ENCODE data around the gene BOD1L1.

The BOD1L1 gene

DNA sequence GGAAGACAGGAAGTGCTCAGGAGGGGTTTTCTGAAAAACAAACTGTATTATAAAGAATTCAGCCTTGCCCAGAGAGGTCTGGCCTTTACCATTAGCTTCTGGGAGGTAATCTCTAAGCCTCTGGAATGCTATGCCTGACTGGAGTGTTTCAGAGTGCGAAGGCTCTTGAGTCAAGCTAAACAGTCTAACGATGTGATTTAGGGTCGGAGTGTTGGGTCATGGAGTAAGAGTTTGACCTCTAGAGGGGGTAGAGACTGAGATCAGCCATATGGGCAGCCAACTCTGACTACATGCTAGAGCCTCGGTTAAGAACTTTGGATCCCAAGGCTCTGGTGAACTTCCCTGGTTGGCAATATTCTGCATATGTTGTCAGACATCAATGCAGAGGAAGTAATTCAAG lies 15.0 kb downstream of the BOD1L1 start:
- TF ChIP-seq FOXP2 (optimal IDR thresholded peaks at IDR 0.05; ENCODE audit: borderline replicate concordance, extremely low read depth, extremely low read length, insufficient read depth) (no peak), SIN3A (IDR thresholded peaks at IDR 0.05; ENCODE audit: borderline replicate concordance, insufficient read depth, low read length) (no peak), TAF1 (IDR thresholded peaks at IDR 0.05; ENCODE audit: borderline replicate concordance, insufficient read depth, low read length) (no peak), POLR2AphosphoS5 (IDR thresholded peaks at IDR 0.05; ENCODE audit: low read depth, low read length) (no peak)
- TF ChIP-seq, protein P1, sequence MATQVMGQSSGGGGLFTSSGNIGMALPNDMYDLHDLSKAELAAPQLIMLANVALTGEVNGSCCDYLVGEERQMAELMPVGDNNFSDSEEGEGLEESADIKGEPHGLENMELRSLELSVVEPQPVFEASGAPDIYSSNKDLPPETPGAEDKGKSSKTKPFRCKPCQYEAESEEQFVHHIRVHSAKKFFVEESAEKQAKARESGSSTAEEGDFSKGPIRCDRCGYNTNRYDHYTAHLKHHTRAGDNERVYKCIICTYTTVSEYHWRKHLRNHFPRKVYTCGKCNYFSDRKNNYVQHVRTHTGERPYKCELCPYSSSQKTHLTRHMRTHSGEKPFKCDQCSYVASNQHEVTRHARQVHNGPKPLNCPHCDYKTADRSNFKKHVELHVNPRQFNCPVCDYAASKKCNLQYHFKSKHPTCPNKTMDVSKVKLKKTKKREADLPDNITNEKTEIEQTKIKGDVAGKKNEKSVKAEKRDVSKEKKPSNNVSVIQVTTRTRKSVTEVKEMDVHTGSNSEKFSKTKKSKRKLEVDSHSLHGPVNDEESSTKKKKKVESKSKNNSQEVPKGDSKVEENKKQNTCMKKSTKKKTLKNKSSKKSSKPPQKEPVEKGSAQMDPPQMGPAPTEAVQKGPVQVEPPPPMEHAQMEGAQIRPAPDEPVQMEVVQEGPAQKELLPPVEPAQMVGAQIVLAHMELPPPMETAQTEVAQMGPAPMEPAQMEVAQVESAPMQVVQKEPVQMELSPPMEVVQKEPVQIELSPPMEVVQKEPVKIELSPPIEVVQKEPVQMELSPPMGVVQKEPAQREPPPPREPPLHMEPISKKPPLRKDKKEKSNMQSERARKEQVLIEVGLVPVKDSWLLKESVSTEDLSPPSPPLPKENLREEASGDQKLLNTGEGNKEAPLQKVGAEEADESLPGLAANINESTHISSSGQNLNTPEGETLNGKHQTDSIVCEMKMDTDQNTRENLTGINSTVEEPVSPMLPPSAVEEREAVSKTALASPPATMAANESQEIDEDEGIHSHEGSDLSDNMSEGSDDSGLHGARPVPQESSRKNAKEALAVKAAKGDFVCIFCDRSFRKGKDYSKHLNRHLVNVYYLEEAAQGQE (IDR thresholded peaks at IDR 0.05; ENCODE audit: insufficient read depth in 1 of 2, low read depth in 2 of 2, low read length in 2 of 2), result no peak

DNA sequence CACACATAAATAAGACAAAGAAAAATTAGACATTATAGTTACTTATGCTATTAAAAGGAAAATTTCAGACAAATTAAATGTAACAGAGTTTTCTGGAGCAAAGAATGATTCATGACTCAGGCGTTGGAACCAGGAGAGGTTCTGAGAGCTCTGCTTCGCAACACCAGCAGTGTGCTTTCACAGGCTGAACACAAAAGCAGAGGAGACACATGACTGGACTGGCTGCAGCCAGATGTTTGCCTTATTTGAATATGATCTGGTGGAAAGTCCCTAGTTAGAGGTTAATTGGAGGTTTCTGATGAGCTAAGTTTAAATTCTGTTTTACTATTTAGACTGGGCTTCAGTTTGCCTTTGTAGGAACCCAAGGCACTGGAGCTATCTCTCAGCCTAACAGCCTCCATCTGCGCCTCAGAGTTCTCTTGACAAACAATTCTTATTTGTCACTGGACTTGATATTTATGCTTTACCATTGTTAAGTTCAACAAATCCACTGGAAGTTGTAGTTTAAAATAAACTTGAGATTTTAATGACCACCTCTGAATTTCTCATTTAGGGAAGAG lies 16.2 kb downstream of the BOD1L1 start:
- TF ChIP-seq POLR2AphosphoS5 (IDR thresholded peaks at IDR 0.05; ENCODE audit: low read depth, low read length) (no peak), TAF1 (IDR thresholded peaks at IDR 0.05; ENCODE audit: borderline replicate concordance, insufficient read depth, low read length) (no peak)
- TF ChIP-seq, protein P1 (IDR thresholded peaks at IDR 0.05; ENCODE audit: insufficient read depth in 1 of 2, low read depth in 2 of 2, low read length in 2 of 2), result no peak

DNA sequence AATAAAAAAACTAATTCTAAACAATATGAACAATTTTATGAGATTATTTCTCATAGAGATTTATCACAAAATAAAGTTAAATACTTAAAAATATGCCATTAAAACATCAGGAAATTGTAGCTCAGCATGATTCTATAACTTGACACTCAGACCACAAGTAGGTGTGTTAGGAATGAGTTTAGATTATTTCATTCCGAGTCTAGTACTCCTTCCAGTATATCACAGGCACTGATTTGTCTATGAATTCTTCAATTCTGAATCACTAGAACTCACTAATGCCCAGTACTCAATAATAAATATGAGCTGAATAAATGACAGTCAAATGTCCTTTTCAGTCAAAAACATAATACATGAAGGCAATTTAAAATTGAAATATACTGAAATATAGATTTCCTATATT lies 22.2 kb downstream of the BOD1L1 start:
- TF ChIP-seq, protein P1 (IDR thresholded peaks at IDR 0.05; ENCODE audit: insufficient read depth in 1 of 2, low read depth in 2 of 2, low read length in 2 of 2), result no peak
- TF ChIP-seq FOXP2 (optimal IDR thresholded peaks at IDR 0.05; ENCODE audit: borderline replicate concordance, extremely low read depth, extremely low read length, insufficient read depth), result no peak
- TF ChIP-seq SIN3A (IDR thresholded peaks at IDR 0.05; ENCODE audit: borderline replicate concordance, insufficient read depth, low read length), result no peak

DNA sequence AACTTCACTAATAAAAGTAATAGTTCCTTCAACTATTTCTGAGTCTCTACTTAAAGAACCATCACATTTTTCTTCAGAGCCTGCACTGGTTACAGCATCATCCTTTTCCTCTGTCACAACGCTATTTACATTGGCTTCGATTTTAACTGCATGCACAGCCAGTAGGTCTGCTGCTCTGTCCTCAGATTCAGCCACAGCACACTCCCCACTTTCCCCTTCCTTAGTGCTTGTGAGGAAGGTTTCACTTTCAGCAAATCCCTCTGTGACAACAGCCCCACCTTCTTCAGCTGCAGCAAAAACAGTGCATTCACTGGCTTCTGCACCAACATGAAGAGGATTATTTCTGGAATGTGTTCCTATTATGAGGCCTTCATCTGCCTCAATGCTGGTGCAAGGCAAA lies 25.7 kb downstream of the BOD1L1 start:
- TF ChIP-seq, protein P1 (IDR thresholded peaks at IDR 0.05; ENCODE audit: insufficient read depth in 1 of 2, low read depth in 2 of 2, low read length in 2 of 2), result no peak
- TF ChIP-seq TAF1 (IDR thresholded peaks at IDR 0.05; ENCODE audit: borderline replicate concordance, insufficient read depth, low read length) (no peak), SIN3A (IDR thresholded peaks at IDR 0.05; ENCODE audit: borderline replicate concordance, insufficient read depth, low read length) (no peak), POLR2AphosphoS5 (IDR thresholded peaks at IDR 0.05; ENCODE audit: low read depth, low read length) (no peak), FOXP2 (optimal IDR thresholded peaks at IDR 0.05; ENCODE audit: borderline replicate concordance, extremely low read depth, extremely low read length, insufficient read depth) (no peak)

DNA sequence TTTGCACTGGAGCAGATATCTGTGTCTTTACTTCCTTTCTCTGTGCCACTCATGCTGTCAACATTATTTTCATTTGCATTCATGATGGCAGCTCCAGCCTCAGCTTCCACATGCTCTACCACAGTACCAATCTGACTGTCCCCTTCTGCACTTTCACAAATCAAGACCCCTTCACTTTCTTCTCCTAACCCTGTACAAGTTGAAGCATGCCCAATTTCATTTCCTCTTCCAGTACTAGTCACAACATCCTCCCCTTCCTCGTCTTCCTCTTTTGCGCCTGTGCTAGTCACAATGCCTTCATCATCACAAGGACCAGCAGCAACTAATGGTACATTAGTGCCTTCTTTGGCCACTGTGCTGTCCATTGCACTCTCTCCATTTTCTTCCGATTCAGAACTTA lies 26.5 kb downstream of the BOD1L1 start:
- TF ChIP-seq TAF1 (IDR thresholded peaks at IDR 0.05; ENCODE audit: borderline replicate concordance, insufficient read depth, low read length) (no peak), POLR2AphosphoS5 (IDR thresholded peaks at IDR 0.05; ENCODE audit: low read depth, low read length) (no peak), FOXP2 (optimal IDR thresholded peaks at IDR 0.05; ENCODE audit: borderline replicate concordance, extremely low read depth, extremely low read length, insufficient read depth) (no peak), SIN3A (IDR thresholded peaks at IDR 0.05; ENCODE audit: borderline replicate concordance, insufficient read depth, low read length) (no peak)
- TF ChIP-seq, protein P1 (IDR thresholded peaks at IDR 0.05; ENCODE audit: insufficient read depth in 1 of 2, low read depth in 2 of 2, low read length in 2 of 2), result no peak
